ENCODE measurements around the gene FFAR1.

Gene FFAR1

GRCh38 chr19:35347171-35347929, at the start of gene FFAR1:
Gene FFAR1, plus strand, starts transcription at chr19:35347902. Its CDS starts 3,650 bp downstream, at chr19:35351552.
- H3K27ac ChIP-seq = no peak within 1 kb of the TSS
- no peaks in the 10 kb centered on the region for H3K27me3 ChIP-seq (replicated peaks)
- TF ChIP-seq CTCF (IDR thresholded peaks at IDR 0.05; ENCODE audit: low read depth, low read length, missing control alignments) = no peak
- in situ Hi-C loops (cut with HindIII; ENCODE audit: low pct_ligation_motif_present, low sequenced_read_pairs) = no loop called here
- no peaks in the 10 kb centered on the region for H3K36me3 ChIP-seq (replicated peaks)
- H3K4me3 ChIP-seq (ENCODE audit: low read depth, low read length) = no peak within 1 kb of the TSS
- no peak for DNase-seq

- H3K27me3 ChIP-seq (replicated peaks) = peaks cover 5% of the 10 kb centered on the region
- H3K36me3 ChIP-seq (replicated peaks) = no peaks in the 10 kb centered on the region
- no peak for DNase-seq
- H3K27ac ChIP-seq = no peak overlapping the region
- TF ChIP-seq CTCF (IDR thresholded peaks at IDR 0.05; ENCODE audit: low read depth, low read length, missing control alignments) = no peak
- in situ Hi-C loops (cut with HindIII; ENCODE audit: low pct_ligation_motif_present, low sequenced_read_pairs) = no loop called here
- no peak overlapping the region for H3K4me3 ChIP-seq (ENCODE audit: low read depth, low read length)
These were observed 49.8 kb upstream of the FFAR1 start for GRCh38 chr19:35297922-35298321.

GRCh38 chr19:35298561-35298972, 49.1 kb upstream of the FFAR1 start:
- no peak overlapping the region for H3K27ac ChIP-seq
- H3K36me3 ChIP-seq (replicated peaks) = no peaks in the 10 kb centered on the region
- peaks cover under 1% of the 10 kb centered on the region for H3K27me3 ChIP-seq (replicated peaks)
- no peak overlapping the region for H3K4me3 ChIP-seq (ENCODE audit: low read depth, low read length)
- TF ChIP-seq CTCF (IDR thresholded peaks at IDR 0.05; ENCODE audit: low read depth, low read length, missing control alignments) = no peak
- DNase-seq = no peak
- in situ Hi-C loops (cut with HindIII; ENCODE audit: low pct_ligation_motif_present, low sequenced_read_pairs) = no loop called here

- no peak for TF ChIP-seq CTCF (IDR thresholded peaks at IDR 0.05; ENCODE audit: low read depth, low read length, missing control alignments)
- H3K27ac ChIP-seq = no peak overlapping the region
- DNase-seq = no peak
- in situ Hi-C loops (cut with HindIII; ENCODE audit: low pct_ligation_motif_present, low sequenced_read_pairs) = no loop called here
- H3K27me3 ChIP-seq (replicated peaks) = no peaks in the 10 kb centered on the region
- H3K4me3 ChIP-seq (ENCODE audit: low read depth, low read length) = no peak overlapping the region
- H3K36me3 ChIP-seq (replicated peaks) = no peaks in the 10 kb centered on the region
These were observed 48.0 kb upstream of the FFAR1 start for GRCh38 chr19:35299523-35300338.

GRCh38 chr19:35300339-35300649, 47.4 kb upstream of the FFAR1 start:
- no peaks in the 10 kb centered on the region for H3K36me3 ChIP-seq (replicated peaks)
- no peak for DNase-seq
- H3K4me3 ChIP-seq (ENCODE audit: low read depth, low read length) = no peak overlapping the region
- in situ Hi-C loops (cut with HindIII; ENCODE audit: low pct_ligation_motif_present, low sequenced_read_pairs) = no loop called here
- H3K27ac ChIP-seq = no peak overlapping the region
- no peaks in the 10 kb centered on the region for H3K27me3 ChIP-seq (replicated peaks)
- no peak for TF ChIP-seq CTCF (IDR thresholded peaks at IDR 0.05; ENCODE audit: low read depth, low read length, missing control alignments)

Measured in brain microvascular endothelial cell (primary cell).